ENCODE measurements around the gene TMEM132E. TPM values are rescaled to one million over a fixed set of nuclear protein-coding genes. Genes with fewer than 3 reads are reported as not detected.

Gene TMEM132E
- total RNA-seq, 1 experiment from 2014 or later = 0.42 TPM

DNA sequence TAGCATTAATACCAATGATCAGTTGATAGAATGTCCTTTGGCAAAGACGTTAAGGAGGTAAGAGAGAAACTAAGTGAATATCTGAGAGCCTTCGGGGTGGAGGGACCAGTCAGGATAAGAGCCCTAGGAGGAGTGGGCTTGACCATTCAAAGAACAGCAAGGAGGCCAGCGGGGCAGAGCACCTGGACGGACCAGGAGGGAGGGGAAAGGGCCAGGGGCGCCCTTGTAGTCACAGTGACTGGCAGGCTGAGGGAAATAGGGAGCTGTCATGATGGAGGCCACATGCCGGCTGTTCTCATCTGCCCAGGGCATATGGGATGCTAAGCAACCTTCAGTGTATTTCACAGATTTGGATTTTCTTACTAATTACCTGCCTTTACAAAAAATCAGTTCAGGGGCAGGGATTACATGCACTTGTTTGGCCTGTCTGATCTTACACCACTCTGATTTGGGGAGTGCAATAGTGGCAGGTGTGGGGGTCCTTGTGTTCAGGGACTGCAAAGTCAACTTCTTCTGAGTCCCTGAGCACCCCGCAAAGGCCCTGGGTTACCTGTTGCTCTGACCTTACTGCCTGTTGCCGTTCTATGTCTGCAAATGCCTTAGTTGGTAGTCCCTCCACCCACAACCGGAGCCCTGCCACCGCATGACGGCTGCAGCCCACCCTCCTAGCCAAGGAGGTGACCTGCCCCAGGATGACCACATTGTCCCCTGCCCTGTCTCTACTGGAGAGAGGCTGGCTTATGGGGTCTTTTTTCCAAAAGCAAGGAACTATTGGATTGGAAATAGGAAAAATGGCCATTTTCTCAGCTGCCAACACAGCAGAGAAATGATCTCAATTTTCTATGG, 10.0 kb downstream of the TMEM132E start:
- no CpG with 5 or more reads among the region's 11 CpGs for WGBS (ENCODE audit: extremely low coverage, insufficient read length, low lambda C conversion rate)
- Histone ChIP-seq H3K23me2 (ENCODE audit: insufficient read length, low read depth, low read length, poor library complexity, severe bottlenecking) (no peaks in the 10 kb centered on the region), H3K18ac (ENCODE audit: insufficient read length, low read depth, low read length) (no peak overlapping the region), H3K27ac (ENCODE audit: insufficient read length, low read depth, low read length) (no peak overlapping the region), H2AK5ac (ENCODE audit: insufficient read length, low read length) (no peak overlapping the region), H2AFZ (ENCODE audit: low read length) (no peak overlapping the region), H4K8ac (replicated peaks; ENCODE audit: insufficient read length, low read depth, low read length) (no peak overlapping the region), H3K79me1 (ENCODE audit: insufficient read depth, low read depth, low read length, poor library complexity, severe bottlenecking) (no peaks in the 10 kb centered on the region), H3K27me3 (ENCODE audit: insufficient read depth, low read length) (peaks cover 29% of the 10 kb centered on the region; the same call in 1 of the 2 replicates), H4K20me1 (ENCODE audit: control insufficient read depth, insufficient read depth, insufficient read length) (no peaks in the 10 kb centered on the region), H2BK20ac (ENCODE audit: low read depth, low read length, poor library complexity, severe bottlenecking) (no peak overlapping the region), H2BK12ac (ENCODE audit: insufficient read length, low read depth, low read length) (no peak overlapping the region), H4K91ac (ENCODE audit: insufficient read length, low read depth, low read length) (no peak overlapping the region), H3K79me2 (ENCODE audit: insufficient read depth, low read length) (no peaks in the 10 kb centered on the region), H3K14ac (ENCODE audit: insufficient read depth, low read length) (no peak overlapping the region), H3K4me1 (ENCODE audit: insufficient read depth, low read length) (no peaks in the 10 kb centered on the region; the same call in 1 of the 2 replicates), H4K5ac (ENCODE audit: insufficient read length, low read depth, low read length) (no peak overlapping the region), H3K56ac (ENCODE audit: insufficient read length, low read depth, low read length) (no peak overlapping the region), H2BK5ac (ENCODE audit: insufficient read length, low read length) (no peak overlapping the region), H3T11ph (ENCODE audit: low read length) (no peak overlapping the region), H2BK120ac (ENCODE audit: low read depth, low read length, poor library complexity, severe bottlenecking) (no peak overlapping the region), H3K4me2 (ENCODE audit: insufficient read depth, insufficient read length, low read length) (no peak overlapping the region), H3K9me3 (ENCODE audit: control insufficient read depth, low read depth, low read length) (no peaks in the 10 kb centered on the region), H3K9ac (ENCODE audit: extremely low read depth, insufficient read length, low read length) (no peak overlapping the region), H3K23ac (ENCODE audit: insufficient read length, low read depth, low read length) (no peak overlapping the region), H2BK15ac (ENCODE audit: low read depth, low read length) (no peak overlapping the region), H3K4ac (ENCODE audit: low read depth, low read length) (no peak overlapping the region)
- Mint-ChIP-seq H3K27ac (no peak overlapping the region), H3K4me3 (no peak overlapping the region), H3K9me3 (no peaks in the 10 kb centered on the region), H3K27me3 (ENCODE audit: low read depth) (peaks cover 19% of the 10 kb centered on the region), H3K36me3 (ENCODE audit: insufficient read depth in 1 of 3, low read depth in 3 of 3) (no peaks in the 10 kb centered on the region), H3K4me1 (peaks cover 6 to 13% of the 10 kb centered on the region in 2 experiments)
- no peak for DNase-seq
- no peak for TF ChIP-seq CTCF (conservative IDR thresholded peaks at IDR 0.05)
